GM12891 (cell line): ENCODE measurements around the gene NIT1.

Source experiments
- POLR2A ChIP-seq: IDR thresholded peaks from 2 replicates; pipeline ENCODE4 v1.6.1; 2011; ENCODE audit warnings: low read depth, low read length, control low read depth
- SPI1 ChIP-seq: IDR thresholded peaks from 2 replicates; pipeline ENCODE4 v1.6.1; 2011; ENCODE audit warnings: low read depth, low read length, control low read depth

- no peak for TF ChIP-seq SPI1
- TF ChIP-seq POLR2A: no peak
Observed at GRCh38 chr1:161091796-161092507, 26.0 kb upstream of the NIT1 start.
